ENCODE data around the gene FSIP1.

The FSIP1 gene

GRCh38 chr15:39784125-39784524 is 1.5 kb upstream of the FSIP1 start:
- H3K4me3 ChIP-seq (ENCODE audit: low read depth, low read length), result peak overlapping the region; percentile 90
- no peaks in the 10 kb centered on the region for H3K9me3 ChIP-seq (ENCODE audit: control insufficient read depth, insufficient read depth, low read length)
- H3K4me1 ChIP-seq (ENCODE audit: control insufficient read depth, insufficient read depth, low read length), result peaks cover 54% of the 10 kb centered on the region
- no peak overlapping the region; the same call in 1 of the 2 replicates for H3K9ac ChIP-seq (ENCODE audit: low read depth, low read length)
- no peak overlapping the region for H3K27ac ChIP-seq (ENCODE audit: low read depth, low read length)
- no peaks in the 10 kb centered on the region for H3K36me3 ChIP-seq (ENCODE audit: control insufficient read depth, insufficient read depth, low read length)
- no peaks in the 10 kb centered on the region for H3K27me3 ChIP-seq (ENCODE audit: control insufficient read depth, insufficient read depth, low read length)

- Histone ChIP-seq H3K27me3 (ENCODE audit: control insufficient read depth, insufficient read depth, low read length) (no peaks in the 10 kb centered on the region), H3K4me1 (ENCODE audit: control insufficient read depth, insufficient read depth, low read length) (peaks cover 46% of the 10 kb centered on the region)
Measured at GRCh38 chr15:39783244-39783820, 691 bp upstream of the FSIP1 start.

GRCh38 chr15:39781967-39782302 is 706 bp downstream of the FSIP1 start:
- H3K27me3 ChIP-seq (ENCODE audit: control insufficient read depth, insufficient read depth, low read length), result no peaks in the 10 kb centered on the region
- H3K4me1 ChIP-seq (ENCODE audit: control insufficient read depth, insufficient read depth, low read length), result peaks cover 39% of the 10 kb centered on the region
- no peaks in the 10 kb centered on the region for H3K9me3 ChIP-seq (ENCODE audit: control insufficient read depth, insufficient read depth, low read length)
- peak overlapping the region; percentile 90 for H3K4me3 ChIP-seq (ENCODE audit: low read depth, low read length)
- no peak overlapping the region for H3K9ac ChIP-seq (ENCODE audit: low read depth, low read length)
- H3K36me3 ChIP-seq (ENCODE audit: control insufficient read depth, insufficient read depth, low read length), result no peaks in the 10 kb centered on the region
- H3K27ac ChIP-seq (ENCODE audit: low read depth, low read length), result peak overlapping the region; percentile 2

More at GRCh38 chr15:39783244-39783820, 691 bp upstream of the FSIP1 start:
- no peaks in the 10 kb centered on the region for H3K9me3 ChIP-seq (ENCODE audit: control insufficient read depth, insufficient read depth, low read length)
- peak overlapping the region; percentile 82 for H3K9ac ChIP-seq (ENCODE audit: low read depth, low read length)
- peak overlapping the region; percentile 90 for H3K4me3 ChIP-seq (ENCODE audit: low read depth, low read length)
- peak overlapping the region; percentile 79 for H3K27ac ChIP-seq (ENCODE audit: low read depth, low read length)
- H3K36me3 ChIP-seq (ENCODE audit: control insufficient read depth, insufficient read depth, low read length), result no peaks in the 10 kb centered on the region

- H3K27me3 ChIP-seq (ENCODE audit: control insufficient read depth, insufficient read depth, low read length), result no peaks in the 10 kb centered on the region
- no peaks in the 10 kb centered on the region for H3K36me3 ChIP-seq (ENCODE audit: control insufficient read depth, insufficient read depth, low read length)
- no peak overlapping the region for H3K9ac ChIP-seq (ENCODE audit: low read depth, low read length)
- H3K4me1 ChIP-seq (ENCODE audit: control insufficient read depth, insufficient read depth, low read length), result peaks cover 34% of the 10 kb centered on the region
- H3K27ac ChIP-seq (ENCODE audit: low read depth, low read length), result no peak overlapping the region
- H3K4me3 ChIP-seq (ENCODE audit: low read depth, low read length), result peak overlapping the region; percentile 90
- H3K9me3 ChIP-seq (ENCODE audit: control insufficient read depth, insufficient read depth, low read length), result no peaks in the 10 kb centered on the region
Measured at GRCh38 chr15:39781147-39781966, 1.3 kb downstream of the FSIP1 start.

GRCh38 chr15:39778021-39778420 is 4.6 kb downstream of the FSIP1 start:
- Histone ChIP-seq H3K27ac (ENCODE audit: low read depth, low read length) (no peak overlapping the region), H3K27me3 (ENCODE audit: control insufficient read depth, insufficient read depth, low read length) (no peaks in the 10 kb centered on the region), H3K36me3 (ENCODE audit: control insufficient read depth, insufficient read depth, low read length) (no peaks in the 10 kb centered on the region), H3K9me3 (ENCODE audit: control insufficient read depth, insufficient read depth, low read length) (no peaks in the 10 kb centered on the region), H3K9ac (ENCODE audit: low read depth, low read length) (no peak overlapping the region), H3K4me1 (ENCODE audit: control insufficient read depth, insufficient read depth, low read length) (peaks cover 7% of the 10 kb centered on the region), H3K4me3 (ENCODE audit: low read depth, low read length) (no peak overlapping the region)

GRCh38 chr15:39777496-39777895 is 5.1 kb downstream of the FSIP1 start:
- Histone ChIP-seq H3K27ac (ENCODE audit: low read depth, low read length) (no peak overlapping the region), H3K36me3 (ENCODE audit: control insufficient read depth, insufficient read depth, low read length) (no peaks in the 10 kb centered on the region), H3K4me3 (ENCODE audit: low read depth, low read length) (no peak overlapping the region), H3K9me3 (ENCODE audit: control insufficient read depth, insufficient read depth, low read length) (no peaks in the 10 kb centered on the region), H3K9ac (ENCODE audit: low read depth, low read length) (no peak overlapping the region), H3K4me1 (ENCODE audit: control insufficient read depth, insufficient read depth, low read length) (peaks cover 7% of the 10 kb centered on the region), H3K27me3 (ENCODE audit: control insufficient read depth, insufficient read depth, low read length) (no peaks in the 10 kb centered on the region)

- H3K27ac ChIP-seq (ENCODE audit: low read depth, low read length), result no peak overlapping the region
- no peaks in the 10 kb centered on the region for H3K9me3 ChIP-seq (ENCODE audit: control insufficient read depth, insufficient read depth, low read length)
- no peaks in the 10 kb centered on the region for H3K36me3 ChIP-seq (ENCODE audit: control insufficient read depth, insufficient read depth, low read length)
- H3K4me1 ChIP-seq (ENCODE audit: control insufficient read depth, insufficient read depth, low read length), result peaks cover 7% of the 10 kb centered on the region
- no peak overlapping the region for H3K9ac ChIP-seq (ENCODE audit: low read depth, low read length)
- no peaks in the 10 kb centered on the region for H3K27me3 ChIP-seq (ENCODE audit: control insufficient read depth, insufficient read depth, low read length)
- no peak overlapping the region for H3K4me3 ChIP-seq (ENCODE audit: low read depth, low read length)
Measured at GRCh38 chr15:39776068-39776467, 6.6 kb downstream of the FSIP1 start.

- Histone ChIP-seq H3K4me1 (ENCODE audit: control insufficient read depth, insufficient read depth, low read length) (peaks cover 7% of the 10 kb centered on the region), H3K9me3 (ENCODE audit: control insufficient read depth, insufficient read depth, low read length) (no peaks in the 10 kb centered on the region), H3K9ac (ENCODE audit: low read depth, low read length) (no peak overlapping the region), H3K27ac (ENCODE audit: low read depth, low read length) (no peak overlapping the region), H3K27me3 (ENCODE audit: control insufficient read depth, insufficient read depth, low read length) (no peaks in the 10 kb centered on the region), H3K4me3 (ENCODE audit: low read depth, low read length) (no peak overlapping the region), H3K36me3 (ENCODE audit: control insufficient read depth, insufficient read depth, low read length) (no peaks in the 10 kb centered on the region)
Measured at GRCh38 chr15:39774688-39775267, 7.9 kb downstream of the FSIP1 start.

- Histone ChIP-seq H3K4me3 (ENCODE audit: low read depth, low read length) (no peak overlapping the region), H3K27me3 (ENCODE audit: control insufficient read depth, insufficient read depth, low read length) (no peaks in the 10 kb centered on the region), H3K36me3 (ENCODE audit: control insufficient read depth, insufficient read depth, low read length) (no peaks in the 10 kb centered on the region), H3K4me1 (ENCODE audit: control insufficient read depth, insufficient read depth, low read length) (no peaks in the 10 kb centered on the region), H3K9ac (ENCODE audit: low read depth, low read length) (no peak overlapping the region), H3K27ac (ENCODE audit: low read depth, low read length) (no peak overlapping the region), H3K9me3 (ENCODE audit: control insufficient read depth, insufficient read depth, low read length) (no peaks in the 10 kb centered on the region)
Measured at GRCh38 chr15:39770748-39771689, 11.6 kb downstream of the FSIP1 start.

GRCh38 chr15:39767921-39768320 is 14.7 kb downstream of the FSIP1 start:
- no peaks in the 10 kb centered on the region for H3K9me3 ChIP-seq (ENCODE audit: control insufficient read depth, insufficient read depth, low read length)
- H3K9ac ChIP-seq (ENCODE audit: low read depth, low read length), result no peak overlapping the region
- no peak overlapping the region for H3K27ac ChIP-seq (ENCODE audit: low read depth, low read length)
- no peaks in the 10 kb centered on the region for H3K36me3 ChIP-seq (ENCODE audit: control insufficient read depth, insufficient read depth, low read length)
- H3K4me3 ChIP-seq (ENCODE audit: low read depth, low read length), result no peak overlapping the region
- no peaks in the 10 kb centered on the region for H3K4me1 ChIP-seq (ENCODE audit: control insufficient read depth, insufficient read depth, low read length)
- no peaks in the 10 kb centered on the region for H3K27me3 ChIP-seq (ENCODE audit: control insufficient read depth, insufficient read depth, low read length)
